Activated T-cell treated with anti-CD3 and anti-CD28 coated beads, Interleukin-2, amount 50 U/mL, for 4 hours (primary cell): ENCODE measurements around the gene KLC3. TPM values are rescaled to one million over a fixed set of nuclear protein-coding genes. Genes with fewer than 3 reads are reported as not detected.
A peak's percentile ranks its signal among the peaks of the same experiment; 100 is the strongest.

Source experiments
- ATAC-seq, 2 donors: fragments of 200-7000 bp; cut with Tn5 transposase; one replicate each; pipeline ENCODE4 v1.10.0; 2021
- DNase-seq: peaks from one replicate; pipeline ENCODE4 v3.0.0-alpha.2; 2020
- H3K27me3 Mint-ChIP-seq: one replicate; pipeline ENCODE4 v1.8.0; 2021; ENCODE audit warnings: low read depth, mixed read lengths
- H3K36me3 Mint-ChIP-seq: one replicate; pipeline ENCODE4 v1.8.0; 2022; ENCODE audit warnings: mixed read lengths; ENCODE audit not compliant: insufficient read depth
- H3K4me1 Mint-ChIP-seq: one replicate; pipeline ENCODE4 v1.8.0; 2021; ENCODE audit warnings: low read depth, mixed read lengths
- H3K4me3 Mint-ChIP-seq: one replicate; pipeline ENCODE4 v1.8.0; 2021; ENCODE audit warnings: mild to moderate bottlenecking, moderate library complexity, mixed read lengths
- H3K9me3 Mint-ChIP-seq: one replicate; pipeline ENCODE4 v1.8.0; 2021; ENCODE audit warnings: mixed read lengths
- total RNA-seq, 3 donors: library from RNA; stranded (reverse); gene quantifications; one replicate each; pipeline ENCODE4 v1.2.1, GENCODE V29; 2021

The KLC3 gene
- total RNA-seq, 3 donors from 2014 or later: not detected

DNA sequence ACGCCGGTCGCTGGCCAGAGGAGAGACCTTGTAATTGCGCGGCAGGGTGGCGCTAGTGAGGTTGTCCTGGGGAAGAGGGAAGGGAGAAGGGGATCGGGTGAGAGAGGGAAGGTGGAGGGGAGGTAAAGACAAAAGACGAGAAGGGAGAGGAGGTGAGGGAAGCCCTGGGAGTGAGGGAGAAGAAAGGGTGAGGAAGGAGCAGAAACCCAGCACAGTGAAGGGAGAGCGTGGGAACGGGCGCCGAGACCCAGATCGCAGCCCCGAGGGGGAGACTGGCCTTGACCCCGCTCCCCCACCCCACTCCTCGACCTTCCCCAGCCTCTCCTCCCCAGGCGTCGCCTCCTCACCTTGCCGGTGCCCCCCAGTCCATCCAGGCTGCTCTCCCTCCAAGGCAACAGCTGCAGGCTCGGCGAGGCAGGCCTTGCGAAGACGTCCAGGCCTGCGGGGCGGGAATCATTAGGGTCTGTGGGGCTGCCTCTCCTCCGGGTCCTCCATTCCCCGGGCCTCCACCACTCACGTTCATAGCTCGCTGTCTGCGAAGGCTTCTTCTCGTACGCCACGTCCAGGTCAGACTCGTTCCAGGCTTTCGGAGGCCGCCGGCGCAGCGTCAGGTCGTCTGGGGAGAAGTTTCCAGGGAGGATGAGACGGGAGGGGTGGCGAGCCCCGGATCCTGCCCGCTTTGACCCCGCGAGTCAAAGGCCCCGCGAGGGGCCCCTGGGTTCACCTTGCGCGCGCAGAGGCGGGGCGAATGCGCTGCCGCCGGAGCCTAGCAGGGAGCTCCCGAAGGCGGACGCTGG, 55.5 kb downstream of the KLC3 start:
- Mint-ChIP-seq H3K4me3 (no peak overlapping the region), H3K27me3 (peaks cover 34% of the 10 kb centered on the region), H3K36me3 (no peaks in the 10 kb centered on the region), H3K4me1 (peaks cover 8% of the 10 kb centered on the region), H3K9me3 (no peaks in the 10 kb centered on the region)
- DNase-seq (no peak), ATAC-seq (peak in 1 of 2 donors; percentile 36)

GRCh38 chr19:45400192-45400591, 59.6 kb downstream of the KLC3 start:
- no peaks in the 10 kb centered on the region for H3K9me3 Mint-ChIP-seq
- ATAC-seq (no peak), DNase-seq (no peak)
- no peaks in the 10 kb centered on the region for H3K36me3 Mint-ChIP-seq
- peaks cover 49% of the 10 kb centered on the region for H3K27me3 Mint-ChIP-seq
- peaks cover 23% of the 10 kb centered on the region for H3K4me1 Mint-ChIP-seq
- H3K4me3 Mint-ChIP-seq: no peak overlapping the region

Other genes with a start within 250 kb of the KLC3 start
- gene PPP1R37, start 247.6 kb upstream of the KLC3 start, total RNA-seq: 10 to 100 TPM; 23.2 to 24.9 (median 24.7) TPM
- under 1 TPM; 0.30 to 0.45 (median 0.33) TPM for gene NKPD1, start 179.8 kb upstream of the KLC3 start, total RNA-seq
- 10 to 100 TPM in 1 of 3 donors, 1 to 10 TPM in 2; 8.5 to 11.5 (median 9.1) TPM for gene TRAPPC6A, start 162.5 kb upstream of the KLC3 start, total RNA-seq
- 10 to 100 TPM; 12.3 to 15.5 (median 14.5) TPM for gene BLOC1S3, start 162.0 kb upstream of the KLC3 start, total RNA-seq
- gene EXOC3L2, start 95.3 kb upstream of the KLC3 start, total RNA-seq: not detected
- gene MARK4, start 89.5 kb upstream of the KLC3 start, total RNA-seq: 10 to 100 TPM; 14.6 to 18.3 (median 15.9) TPM
- not detected for gene CKM, start 17.9 kb upstream of the KLC3 start, total RNA-seq
- gene ERCC2, start 29.8 kb downstream of the KLC3 start, total RNA-seq: 10 to 100 TPM; 22.2 to 23.8 (median 23.8) TPM
- gene PPP1R13L, start 64.3 kb downstream of the KLC3 start, total RNA-seq: 1 to 10 TPM; 1.6 to 6.8 (median 4.1) TPM
- 10 to 100 TPM; 45.2 to 57.3 (median 49.1) TPM for gene POLR1G, start 65.9 kb downstream of the KLC3 start, total RNA-seq
- 10 to 100 TPM; 68.0 to 86.2 (median 85.7) TPM for gene ERCC1, start 83.2 kb downstream of the KLC3 start, total RNA-seq
- 10 to 100 TPM; 10.5 to 13.4 (median 13.2) TPM for gene FOSB, start 127.2 kb downstream of the KLC3 start, total RNA-seq
- 1 to 10 TPM in 2 of 3 donors, under 1 TPM in 1; 0.83 to 1.5 (median 1.5) TPM for gene RTN2, start 156.3 kb downstream of the KLC3 start, total RNA-seq
- 1 to 10 TPM; 1.1 to 1.4 (median 1.3) TPM for gene PPM1N, start 157.7 kb downstream of the KLC3 start, total RNA-seq
- 100 to 1,000 TPM; 135 to 164 (median 157) TPM for gene VASP, start 166.7 kb downstream of the KLC3 start, total RNA-seq
- 10 to 100 TPM; 14.1 to 15.5 (median 15.1) TPM for gene OPA3, start 244.1 kb downstream of the KLC3 start, total RNA-seq